ENCODE measurements around the gene PSMD1.

DNA sequence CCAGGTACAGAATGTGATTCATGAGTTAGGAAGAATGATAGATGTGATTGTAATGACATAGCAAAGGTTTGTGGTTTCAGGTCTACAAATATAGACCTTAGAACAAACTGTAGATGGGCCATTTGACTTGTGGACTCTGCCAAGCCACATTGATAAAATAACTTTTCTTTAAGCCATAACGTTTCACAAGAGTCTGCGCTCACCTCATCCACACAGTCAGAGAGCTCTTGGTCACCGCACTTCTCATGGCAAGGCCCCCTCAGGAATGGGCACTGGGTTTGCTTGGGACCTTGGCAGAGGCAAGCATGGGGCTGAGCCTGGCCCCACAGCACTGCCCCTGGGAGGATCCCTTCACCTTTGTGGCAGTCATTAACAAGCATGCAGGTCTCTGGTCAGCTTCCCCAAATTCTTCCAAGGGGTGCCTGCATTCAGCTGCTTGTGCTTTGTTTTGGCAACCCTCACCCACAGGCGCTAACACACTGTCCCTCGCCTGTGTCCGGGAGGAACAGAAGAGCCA is 155.7 kb downstream of the PSMD1 start:
- TF ChIP-seq, protein P1, sequence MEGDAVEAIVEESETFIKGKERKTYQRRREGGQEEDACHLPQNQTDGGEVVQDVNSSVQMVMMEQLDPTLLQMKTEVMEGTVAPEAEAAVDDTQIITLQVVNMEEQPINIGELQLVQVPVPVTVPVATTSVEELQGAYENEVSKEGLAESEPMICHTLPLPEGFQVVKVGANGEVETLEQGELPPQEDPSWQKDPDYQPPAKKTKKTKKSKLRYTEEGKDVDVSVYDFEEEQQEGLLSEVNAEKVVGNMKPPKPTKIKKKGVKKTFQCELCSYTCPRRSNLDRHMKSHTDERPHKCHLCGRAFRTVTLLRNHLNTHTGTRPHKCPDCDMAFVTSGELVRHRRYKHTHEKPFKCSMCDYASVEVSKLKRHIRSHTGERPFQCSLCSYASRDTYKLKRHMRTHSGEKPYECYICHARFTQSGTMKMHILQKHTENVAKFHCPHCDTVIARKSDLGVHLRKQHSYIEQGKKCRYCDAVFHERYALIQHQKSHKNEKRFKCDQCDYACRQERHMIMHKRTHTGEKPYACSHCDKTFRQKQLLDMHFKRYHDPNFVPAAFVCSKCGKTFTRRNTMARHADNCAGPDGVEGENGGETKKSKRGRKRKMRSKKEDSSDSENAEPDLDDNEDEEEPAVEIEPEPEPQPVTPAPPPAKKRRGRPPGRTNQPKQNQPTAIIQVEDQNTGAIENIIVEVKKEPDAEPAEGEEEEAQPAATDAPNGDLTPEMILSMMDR (IDR thresholded peaks at IDR 0.05), result no peak
- TF ChIP-seq POLR2A (IDR thresholded peaks at IDR 0.05) (no peak), EP300 (IDR thresholded peaks at IDR 0.05) (no peak)
